Stomach (tissue), 4 donors: ENCODE results near the gene SELENOT.

Experiments
- EP300 ChIP-seq: sonication (generic); formaldehyde crosslinking; IDR thresholded peaks from one replicate; pipeline ENCODE4 v1.6.1; 2017; ENCODE audit warnings: antibody characterized with exemption
- POLR2A ChIP-seq, 4 donors: fragments of 450-650 bp; IDR thresholded peaks; one replicate each; pipeline ENCODE4 v1.6.1; 2016; ENCODE audit warnings: antibody characterized with exemption in 4 of 4, control low read depth in 2 of 4, mild to moderate bottlenecking in 1 of 4, moderate library complexity in 1 of 4
- POLR2AphosphoS5 ChIP-seq, 3 donors: sonication (generic); formaldehyde crosslinking; IDR thresholded peaks; one replicate each; pipeline ENCODE4 v1.6.1; 2016; ENCODE audit warnings: antibody characterized with exemption in 3 of 3
- TF ChIP-seq, protein P1 (sequence below), 7 experiments: fragments of 450-650 bp in 4 of 7; fragments of 200-600 bp in 3 of 7; sonication (generic) in 3 of 7; IDR thresholded peaks; one replicate each; pipeline ENCODE4 v1.5.1; 2016 to 2019; ENCODE audit warnings: antibody characterized with exemption in 7 of 7, control low read depth in 2 of 7, mild to moderate bottlenecking in 1 of 7

DNA sequence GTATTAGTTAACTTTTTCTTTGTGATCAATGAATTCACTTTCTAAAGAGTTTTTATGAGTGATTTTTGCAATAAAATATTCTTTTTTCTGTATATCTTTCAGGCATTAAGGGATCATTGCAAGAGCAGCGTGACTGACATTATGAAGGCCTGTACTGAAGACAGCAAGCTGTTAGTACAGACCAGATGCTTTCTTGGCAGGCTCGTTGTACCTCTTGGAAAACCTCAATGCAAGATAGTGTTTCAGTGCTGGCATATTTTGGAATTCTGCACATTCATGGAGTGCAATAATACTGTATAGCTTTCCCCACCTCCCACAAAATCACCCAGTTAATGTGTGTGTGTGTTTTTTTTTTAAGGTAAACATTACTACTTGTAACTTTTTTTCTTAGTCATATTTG lies 24.4 kb downstream of the SELENOT start:
- TF ChIP-seq, protein P1, sequence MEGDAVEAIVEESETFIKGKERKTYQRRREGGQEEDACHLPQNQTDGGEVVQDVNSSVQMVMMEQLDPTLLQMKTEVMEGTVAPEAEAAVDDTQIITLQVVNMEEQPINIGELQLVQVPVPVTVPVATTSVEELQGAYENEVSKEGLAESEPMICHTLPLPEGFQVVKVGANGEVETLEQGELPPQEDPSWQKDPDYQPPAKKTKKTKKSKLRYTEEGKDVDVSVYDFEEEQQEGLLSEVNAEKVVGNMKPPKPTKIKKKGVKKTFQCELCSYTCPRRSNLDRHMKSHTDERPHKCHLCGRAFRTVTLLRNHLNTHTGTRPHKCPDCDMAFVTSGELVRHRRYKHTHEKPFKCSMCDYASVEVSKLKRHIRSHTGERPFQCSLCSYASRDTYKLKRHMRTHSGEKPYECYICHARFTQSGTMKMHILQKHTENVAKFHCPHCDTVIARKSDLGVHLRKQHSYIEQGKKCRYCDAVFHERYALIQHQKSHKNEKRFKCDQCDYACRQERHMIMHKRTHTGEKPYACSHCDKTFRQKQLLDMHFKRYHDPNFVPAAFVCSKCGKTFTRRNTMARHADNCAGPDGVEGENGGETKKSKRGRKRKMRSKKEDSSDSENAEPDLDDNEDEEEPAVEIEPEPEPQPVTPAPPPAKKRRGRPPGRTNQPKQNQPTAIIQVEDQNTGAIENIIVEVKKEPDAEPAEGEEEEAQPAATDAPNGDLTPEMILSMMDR (IDR thresholded peaks at IDR 0.05): no peak
- TF ChIP-seq POLR2A (IDR thresholded peaks at IDR 0.05): no peak
- no peak for TF ChIP-seq POLR2AphosphoS5 (IDR thresholded peaks at IDR 0.05)
- TF ChIP-seq EP300: no peak
